Measurements from ENCODE around the gene IL18. TPM values are rescaled to one million over a fixed set of nuclear protein-coding genes. Genes with fewer than 3 reads are reported as not detected.
A peak's percentile ranks its signal among the peaks of the same experiment; 100 is the strongest.

IL18 gene
- total and polyA plus RNA-seq, 7 experiments from 2014 or later = 0.32 to 8.3 (median 0.72) TPM; not detected in 3

GRCh38 chr11:112182867-112183266 is 19.0 kb upstream of the IL18 start:
- no peak for ATAC-seq
- H3K9me3 Mint-ChIP-seq = peaks cover 0 to 6% (median 0%) of the 10 kb centered on the region in 11 donors
- no peak overlapping the region for H3K4me3 Mint-ChIP-seq
- no peak overlapping the region for H3K27ac ChIP-seq (ENCODE audit: low read depth, low read length)
- no peak for DNase-seq
- no peaks in the 10 kb centered on the region for H3K4me1 ChIP-seq (ENCODE audit: control insufficient read depth in 2 of 2, insufficient read depth in 2 of 2, low read length in 2 of 2)
- no peaks in the 10 kb centered on the region for H3K27me3 ChIP-seq (ENCODE audit: control insufficient read depth in 2 of 2, insufficient read depth in 2 of 2, low read length in 2 of 2)
- no peak overlapping the region for H3K27ac Mint-ChIP-seq
- H3K4me1 Mint-ChIP-seq = peaks cover 0 to 5% (median 0%) of the 10 kb centered on the region in 7 donors
- intact Hi-C loops (cut with micrococcal nuclease) = no loop called here
- CTCF ChIA-PET = no interaction called here
- peaks cover 0 to 7% (median 3%) of the 10 kb centered on the region in 5 donors for H3K36me3 Mint-ChIP-seq
- no peaks in the 10 kb centered on the region for H3K9me3 ChIP-seq (ENCODE audit: control insufficient read depth in 2 of 3, low read length in 3 of 3)
- peaks cover 0 to 31% (median 18%) of the 10 kb centered on the region in 5 donors for H3K27me3 Mint-ChIP-seq
- H3K36me3 ChIP-seq (ENCODE audit: control insufficient read depth in 2 of 3, insufficient read depth in 3 of 3, low read length in 3 of 3) = no peaks in the 10 kb centered on the region
- POLR2A ChIA-PET = no interaction called here
- no peak overlapping the region for H3K4me3 ChIP-seq (ENCODE audit: low read length)

GRCh38 chr11:112179601-112180000 is 15.7 kb upstream of the IL18 start:
- no peaks in the 10 kb centered on the region for H3K27me3 ChIP-seq (ENCODE audit: control insufficient read depth in 2 of 2, insufficient read depth in 2 of 2, low read length in 2 of 2)
- H3K4me1 ChIP-seq (ENCODE audit: control insufficient read depth in 2 of 2, insufficient read depth in 2 of 2, low read length in 2 of 2) = peaks cover 0 to 6% of the 10 kb centered on the region in 2 donors
- Mint-ChIP-seq H3K9me3 (peaks cover 0 to 6% (median 0%) of the 10 kb centered on the region in 11 donors), H3K36me3 (peaks cover 0 to 7% (median 3%) of the 10 kb centered on the region in 5 donors), H3K27ac (no peak overlapping the region), H3K4me1 (peaks cover 8 to 16% (median 11%) of the 10 kb centered on the region in 7 donors), H3K4me3 (no peak overlapping the region), H3K27me3 (peaks cover 11 to 45% (median 38%) of the 10 kb centered on the region in 5 donors)
- intact Hi-C loops (cut with micrococcal nuclease) = loop anchor here in 1 of 2 donors (5.0 kb wide), 1 partner anchor 247 kb away; no protein-coding TSS in a partner anchor
- no peak overlapping the region for H3K4me3 ChIP-seq (ENCODE audit: low read length)
- CTCF ChIA-PET = no interaction called here
- POLR2A ChIA-PET = no interaction called here
- DNase-seq = no peak
- no peaks in the 10 kb centered on the region for H3K36me3 ChIP-seq (ENCODE audit: control insufficient read depth in 2 of 3, insufficient read depth in 3 of 3, low read length in 3 of 3)
- no peaks in the 10 kb centered on the region for H3K9me3 ChIP-seq (ENCODE audit: control insufficient read depth in 2 of 3, low read length in 3 of 3)
- H3K27ac ChIP-seq (ENCODE audit: low read depth, low read length) = no peak overlapping the region
- peak; percentile 73 for ATAC-seq

GRCh38 chr11:112178936-112179335 is 15.0 kb upstream of the IL18 start:
- Histone ChIP-seq H3K27ac (ENCODE audit: low read depth, low read length) (no peak overlapping the region), H3K27me3 (ENCODE audit: control insufficient read depth in 2 of 2, insufficient read depth in 2 of 2, low read length in 2 of 2) (no peaks in the 10 kb centered on the region), H3K4me3 (ENCODE audit: low read length) (no peak overlapping the region), H3K9me3 (ENCODE audit: control insufficient read depth in 2 of 3, low read length in 3 of 3) (no peaks in the 10 kb centered on the region), H3K36me3 (ENCODE audit: control insufficient read depth in 2 of 3, insufficient read depth in 3 of 3, low read length in 3 of 3) (no peaks in the 10 kb centered on the region), H3K4me1 (ENCODE audit: control insufficient read depth in 2 of 2, insufficient read depth in 2 of 2, low read length in 2 of 2) (peaks cover 0 to 6% of the 10 kb centered on the region in 2 donors)
- Mint-ChIP-seq H3K27me3 (peaks cover 13 to 48% (median 40%) of the 10 kb centered on the region in 5 donors), H3K4me3 (no peak overlapping the region), H3K9me3 (peaks cover 0 to 6% (median 0%) of the 10 kb centered on the region in 11 donors), H3K36me3 (peaks cover 0 to 7% (median 3%) of the 10 kb centered on the region in 5 donors), H3K27ac (no peak overlapping the region), H3K4me1 (peaks cover 10 to 18% (median 13%) of the 10 kb centered on the region in 7 donors)
- ATAC-seq = no peak
- ChIA-PET POLR2A (no interaction called here), CTCF (no interaction called here)
- DNase-seq = no peak
- intact Hi-C loops (cut with micrococcal nuclease) = loop anchor here in 1 of 2 donors (5.0 kb wide), 1 partner anchor 247 kb away; no protein-coding TSS in a partner anchor

- no peak overlapping the region for H3K27ac Mint-ChIP-seq
- Histone ChIP-seq H3K9me3 (ENCODE audit: control insufficient read depth in 2 of 3, low read length in 3 of 3) (no peaks in the 10 kb centered on the region), H3K36me3 (ENCODE audit: control insufficient read depth in 2 of 3, insufficient read depth in 3 of 3, low read length in 3 of 3) (no peaks in the 10 kb centered on the region), H3K4me3 (ENCODE audit: low read length) (no peak overlapping the region), H3K27me3 (ENCODE audit: control insufficient read depth in 2 of 2, insufficient read depth in 2 of 2, low read length in 2 of 2) (no peaks in the 10 kb centered on the region), H3K4me1 (ENCODE audit: control insufficient read depth in 2 of 2, insufficient read depth in 2 of 2, low read length in 2 of 2) (peaks cover 0 to 6% of the 10 kb centered on the region in 2 donors), H3K27ac (ENCODE audit: low read depth, low read length) (no peak overlapping the region)
- H3K4me3 Mint-ChIP-seq = no peak overlapping the region
- CTCF ChIA-PET = no interaction called here
- peaks cover 10 to 18% (median 13%) of the 10 kb centered on the region in 7 donors for H3K4me1 Mint-ChIP-seq
- ATAC-seq (no peak), DNase-seq (no peak)
- intact Hi-C loops (cut with micrococcal nuclease) = loop anchor here in 1 of 2 donors (5.0 kb wide), 1 partner anchor 246 kb away; no protein-coding TSS in a partner anchor
- POLR2A ChIA-PET = no interaction called here
- H3K36me3 Mint-ChIP-seq = peaks cover 0 to 7% (median 3%) of the 10 kb centered on the region in 5 donors
- peaks cover 13 to 51% (median 36%) of the 10 kb centered on the region in 5 donors for H3K27me3 Mint-ChIP-seq
- H3K9me3 Mint-ChIP-seq = peaks cover 0 to 6% (median 0%) of the 10 kb centered on the region in 11 donors
Observed at GRCh38 chr11:112178428-112178827, 14.5 kb upstream of the IL18 start.

- CTCF ChIA-PET = interaction anchor here (0.6 kb wide), 1 partner anchor 249 kb away, joined by 4 read pairs; no protein-coding TSS in a partner anchor
- Mint-ChIP-seq H3K27me3 (peaks cover 13 to 55% (median 36%) of the 10 kb centered on the region in 5 donors), H3K27ac (no peak overlapping the region), H3K4me3 (no peak overlapping the region), H3K36me3 (peaks cover 0 to 7% (median 3%) of the 10 kb centered on the region in 5 donors), H3K4me1 (peaks cover 10 to 18% (median 13%) of the 10 kb centered on the region in 7 donors), H3K9me3 (peaks cover 0 to 6% (median 0%) of the 10 kb centered on the region in 11 donors)
- DNase-seq (no peak), ATAC-seq (no peak)
- Histone ChIP-seq H3K4me3 (ENCODE audit: low read length) (no peak overlapping the region), H3K9me3 (ENCODE audit: control insufficient read depth in 2 of 3, low read length in 3 of 3) (no peaks in the 10 kb centered on the region), H3K27ac (ENCODE audit: low read depth, low read length) (no peak overlapping the region), H3K4me1 (ENCODE audit: control insufficient read depth in 2 of 2, insufficient read depth in 2 of 2, low read length in 2 of 2) (peaks cover 0 to 6% of the 10 kb centered on the region in 2 donors), H3K27me3 (ENCODE audit: control insufficient read depth in 2 of 2, insufficient read depth in 2 of 2, low read length in 2 of 2) (no peaks in the 10 kb centered on the region), H3K36me3 (ENCODE audit: control insufficient read depth in 2 of 3, insufficient read depth in 3 of 3, low read length in 3 of 3) (no peaks in the 10 kb centered on the region)
- intact Hi-C loops (cut with micrococcal nuclease) = loop anchor here in 1 of 2 donors (5.0 kb wide), 1 partner anchor 245 kb away; no protein-coding TSS in a partner anchor
- POLR2A ChIA-PET = no interaction called here
Observed at GRCh38 chr11:112177589-112177988, 13.7 kb upstream of the IL18 start.

- Mint-ChIP-seq H3K36me3 (peaks cover 0 to 5% (median 3%) of the 10 kb centered on the region in 5 donors), H3K4me1 (peaks cover 10 to 18% (median 13%) of the 10 kb centered on the region in 7 donors), H3K27me3 (peaks cover 13 to 55% (median 36%) of the 10 kb centered on the region in 5 donors), H3K4me3 (no peak overlapping the region), H3K9me3 (peaks cover 0 to 3% (median 0%) of the 10 kb centered on the region in 11 donors), H3K27ac (no peak overlapping the region)
- no peaks in the 10 kb centered on the region for H3K27me3 ChIP-seq (ENCODE audit: control insufficient read depth in 2 of 2, insufficient read depth in 2 of 2, low read length in 2 of 2)
- no peak for ATAC-seq
- H3K36me3 ChIP-seq (ENCODE audit: control insufficient read depth in 2 of 3, insufficient read depth in 3 of 3, low read length in 3 of 3) = no peaks in the 10 kb centered on the region
- H3K4me3 ChIP-seq (ENCODE audit: low read length) = no peak overlapping the region
- POLR2A ChIA-PET = interaction anchor here (0.6 kb wide), 1 partner anchor 1597 kb away, joined by 3 read pairs; the partner anchor contains the start of gene ZW10
- peaks cover 0 to 6% of the 10 kb centered on the region in 2 donors for H3K4me1 ChIP-seq (ENCODE audit: control insufficient read depth in 2 of 2, insufficient read depth in 2 of 2, low read length in 2 of 2)
- DNase-seq = no peak
- H3K9me3 ChIP-seq (ENCODE audit: control insufficient read depth in 2 of 3, low read length in 3 of 3) = no peaks in the 10 kb centered on the region
- intact Hi-C loops (cut with micrococcal nuclease) = loop anchor here in 1 of 2 donors (5.0 kb wide), 1 partner anchor 244 kb away; no protein-coding TSS in a partner anchor
- no peak overlapping the region for H3K27ac ChIP-seq (ENCODE audit: low read depth, low read length)
- CTCF ChIA-PET = no interaction called here
Observed at GRCh38 chr11:112176077-112176476, 12.2 kb upstream of the IL18 start.

All from naive thymus-derived CD4-positive, alpha-beta T cell (primary cell).